Measurements from ENCODE around the gene GPC6.

Gene GPC6

DNA sequence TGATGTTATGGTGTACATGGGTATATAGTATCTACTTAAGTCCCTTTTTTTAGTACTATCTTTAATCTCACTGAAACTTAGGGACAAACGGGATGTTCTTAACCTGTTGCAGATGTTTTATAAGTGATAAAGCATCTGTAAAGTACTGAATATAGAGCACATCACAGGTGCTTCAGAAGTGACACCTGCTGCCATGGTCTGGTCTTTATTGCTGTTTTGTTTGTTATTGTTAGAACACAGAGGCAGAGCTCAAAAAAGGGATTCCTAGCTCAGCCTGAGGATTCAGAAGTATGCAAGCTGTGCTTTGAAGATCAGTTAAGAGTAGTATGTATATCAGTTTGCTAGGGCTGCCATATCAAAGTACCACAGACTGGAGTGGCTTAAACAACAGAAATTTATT is 1033.4 kb downstream of the GPC6 start:
- TF ChIP-seq, protein P1, sequence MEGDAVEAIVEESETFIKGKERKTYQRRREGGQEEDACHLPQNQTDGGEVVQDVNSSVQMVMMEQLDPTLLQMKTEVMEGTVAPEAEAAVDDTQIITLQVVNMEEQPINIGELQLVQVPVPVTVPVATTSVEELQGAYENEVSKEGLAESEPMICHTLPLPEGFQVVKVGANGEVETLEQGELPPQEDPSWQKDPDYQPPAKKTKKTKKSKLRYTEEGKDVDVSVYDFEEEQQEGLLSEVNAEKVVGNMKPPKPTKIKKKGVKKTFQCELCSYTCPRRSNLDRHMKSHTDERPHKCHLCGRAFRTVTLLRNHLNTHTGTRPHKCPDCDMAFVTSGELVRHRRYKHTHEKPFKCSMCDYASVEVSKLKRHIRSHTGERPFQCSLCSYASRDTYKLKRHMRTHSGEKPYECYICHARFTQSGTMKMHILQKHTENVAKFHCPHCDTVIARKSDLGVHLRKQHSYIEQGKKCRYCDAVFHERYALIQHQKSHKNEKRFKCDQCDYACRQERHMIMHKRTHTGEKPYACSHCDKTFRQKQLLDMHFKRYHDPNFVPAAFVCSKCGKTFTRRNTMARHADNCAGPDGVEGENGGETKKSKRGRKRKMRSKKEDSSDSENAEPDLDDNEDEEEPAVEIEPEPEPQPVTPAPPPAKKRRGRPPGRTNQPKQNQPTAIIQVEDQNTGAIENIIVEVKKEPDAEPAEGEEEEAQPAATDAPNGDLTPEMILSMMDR (IDR thresholded peaks at IDR 0.05; ENCODE audit: low read depth, low read length) = no peak

DNA sequence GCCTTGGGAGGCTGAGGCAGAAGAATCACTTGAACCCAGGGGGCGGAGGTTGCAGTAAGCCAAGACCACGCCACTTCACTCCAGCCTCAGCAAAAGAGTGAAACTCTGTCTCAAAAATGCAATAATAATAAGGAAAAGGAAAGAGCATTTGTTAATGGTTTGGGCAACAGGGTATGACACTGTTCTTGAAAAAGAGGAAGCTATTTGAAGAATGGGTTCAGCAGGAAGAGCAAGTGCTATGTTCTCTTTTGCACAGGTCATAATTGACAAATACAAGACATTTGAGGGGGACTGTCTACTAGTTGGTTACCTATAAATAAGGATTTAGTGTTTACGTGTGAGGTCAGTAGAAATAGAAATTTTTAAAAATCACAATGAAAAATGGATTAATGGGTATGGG is 1034.6 kb downstream of the GPC6 start:
- TF ChIP-seq, protein P1 (IDR thresholded peaks at IDR 0.05; ENCODE audit: low read depth, low read length) = no peak
- no peak overlapping the region for H3K4me3 ChIP-seq (ENCODE audit: low read depth, low read length)

More for the DNA sequence above, 1033.4 kb downstream of the GPC6 start:
- H3K4me3 ChIP-seq (ENCODE audit: low read depth, low read length) = no peak overlapping the region

DNA sequence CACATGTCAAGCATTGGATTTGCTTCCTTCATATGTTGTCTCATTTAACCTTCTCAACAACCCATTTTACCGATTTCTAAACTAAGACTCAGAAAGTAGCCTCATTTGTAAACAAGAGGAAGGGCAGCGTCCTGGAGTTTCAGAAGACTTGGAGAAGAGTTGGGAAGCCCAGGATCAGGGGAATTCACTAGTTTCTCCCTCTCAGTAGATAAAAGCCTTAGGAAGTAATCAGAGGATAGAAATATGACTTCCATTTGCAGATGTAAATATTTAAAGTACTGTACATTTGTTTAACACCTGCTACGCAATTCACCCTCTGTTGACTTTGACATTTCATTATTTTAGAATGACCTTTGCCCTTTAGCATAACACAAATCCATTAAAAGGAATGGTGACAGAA is 1036.4 kb downstream of the GPC6 start:
- H3K4me3 ChIP-seq (ENCODE audit: low read depth, low read length) = no peak overlapping the region
- TF ChIP-seq, protein P1 (IDR thresholded peaks at IDR 0.05; ENCODE audit: low read depth, low read length) = no peak

DNA sequence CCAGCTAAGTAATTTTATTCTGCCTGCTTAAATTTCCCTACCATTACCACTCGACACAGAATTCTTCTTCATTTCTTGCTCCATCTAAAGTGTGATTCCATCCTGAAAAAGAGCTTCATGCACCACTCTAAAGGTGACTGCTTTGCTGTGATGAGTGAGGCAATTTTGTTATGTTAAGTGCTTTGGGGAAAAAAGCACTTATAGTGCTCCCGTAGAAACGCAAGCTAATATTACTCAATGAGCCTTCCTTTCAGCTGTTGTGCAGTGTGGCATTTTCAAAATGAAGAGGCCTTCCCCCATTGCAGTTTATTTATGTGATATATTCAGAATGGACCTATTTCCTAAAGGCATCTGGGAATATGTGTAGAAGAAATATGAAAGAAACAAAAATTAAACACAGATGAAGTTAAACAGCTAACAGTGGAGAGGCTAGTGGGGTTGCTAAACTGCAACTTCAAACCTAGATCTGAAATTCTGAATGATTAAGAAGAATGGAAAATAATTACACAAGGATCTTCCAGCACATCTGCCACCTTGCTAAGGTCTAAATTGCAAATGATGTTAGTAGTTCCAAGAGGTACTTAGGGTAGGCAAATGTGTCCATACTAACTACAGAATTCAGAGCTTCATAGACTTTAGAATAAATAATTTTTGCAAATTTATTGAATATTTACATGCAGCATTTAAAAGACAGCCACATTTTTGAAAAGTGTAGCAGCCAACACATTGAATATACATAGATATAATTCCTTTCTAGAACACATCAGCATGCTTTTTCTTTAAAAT is 1041.2 kb downstream of the GPC6 start:
- H3K4me3 ChIP-seq (ENCODE audit: low read depth, low read length) = no peak overlapping the region
- TF ChIP-seq, protein P1 (IDR thresholded peaks at IDR 0.05; ENCODE audit: low read depth, low read length) = no peak

DNA sequence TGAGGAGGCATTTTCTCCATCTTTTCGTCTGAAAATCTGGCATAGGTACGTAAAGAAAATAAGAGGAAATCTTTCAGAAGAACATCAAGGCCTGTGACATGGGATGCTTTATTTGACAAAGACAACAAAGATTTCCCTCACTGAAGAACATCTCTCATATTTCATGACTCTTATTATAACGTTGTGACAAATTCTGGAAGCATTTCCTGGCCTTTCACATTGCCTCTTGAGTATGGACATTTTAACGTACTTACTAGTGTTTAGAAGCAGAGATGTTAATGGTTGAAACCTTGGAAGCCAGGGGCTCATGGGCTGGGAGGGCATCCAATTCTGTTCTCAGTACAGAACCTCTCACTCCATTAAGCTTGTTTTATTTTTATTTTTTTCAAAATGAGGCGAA is 1042.1 kb downstream of the GPC6 start:
- H3K4me3 ChIP-seq (ENCODE audit: low read depth, low read length) = no peak overlapping the region
- TF ChIP-seq, protein P1 (IDR thresholded peaks at IDR 0.05; ENCODE audit: low read depth, low read length) = no peak

DNA sequence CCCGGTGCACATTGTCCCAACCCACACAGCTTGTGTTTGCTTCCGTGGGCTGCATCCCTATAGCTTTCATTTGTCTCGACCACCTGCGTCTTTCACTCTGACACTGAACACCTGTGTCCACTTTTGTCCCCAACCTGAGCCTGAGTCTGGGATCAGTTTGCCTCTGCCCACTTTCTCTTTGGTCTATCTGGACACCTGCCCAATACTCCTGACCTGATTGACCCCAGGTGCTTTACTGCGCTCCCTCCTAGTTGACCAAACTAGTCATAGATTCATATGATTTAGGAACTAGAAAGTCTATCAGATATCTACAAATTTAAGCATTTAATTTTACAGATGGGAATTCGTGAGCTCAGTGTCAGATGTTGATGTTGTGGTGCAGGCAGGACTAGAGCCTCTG is 1043.0 kb downstream of the GPC6 start:
- TF ChIP-seq, protein P1 (IDR thresholded peaks at IDR 0.05; ENCODE audit: low read depth, low read length) = no peak
- no peak overlapping the region for H3K4me3 ChIP-seq (ENCODE audit: low read depth, low read length)

DNA sequence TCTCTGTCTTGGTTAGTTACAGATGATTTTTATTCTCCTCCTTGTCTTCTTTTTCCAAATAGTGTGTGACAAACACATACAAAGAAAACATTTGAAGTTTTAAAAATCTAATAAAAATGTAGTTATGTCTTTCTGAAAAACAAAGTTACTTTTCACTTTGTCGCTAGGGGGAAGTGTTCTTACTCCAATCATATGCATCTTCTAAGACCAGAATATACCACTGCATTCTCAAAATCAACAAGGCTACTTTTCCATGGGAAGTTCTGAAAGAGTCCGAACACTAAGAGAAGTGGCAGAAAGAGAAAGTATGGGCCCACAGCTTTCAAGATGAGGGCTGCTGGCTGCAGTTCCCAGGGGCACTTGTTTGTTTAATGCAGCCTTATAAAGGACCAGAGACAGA is 1043.9 kb downstream of the GPC6 start:
- H3K4me3 ChIP-seq (ENCODE audit: low read depth, low read length) = no peak overlapping the region
- TF ChIP-seq, protein P1 (IDR thresholded peaks at IDR 0.05; ENCODE audit: low read depth, low read length) = no peak

All from WI38 (cell line).